Activated naive CD8-positive, alpha-beta T cell treated with anti-CD3 and anti-CD28 coated beads for 36 hours (primary cell): ENCODE results near the gene CHAF1A. TPM values are rescaled to one million over a fixed set of nuclear protein-coding genes. Genes with fewer than 3 reads are reported as not detected.

Experiments used
- DNase-seq: peaks from one replicate; pipeline ENCODE4 v3.0.0; 2021
- H3K27ac Mint-ChIP-seq: one replicate; pipeline ENCODE4 v1.8.0; 2022; ENCODE audit warnings: mild to moderate bottlenecking, moderate library complexity, mixed read lengths
- H3K27me3 Mint-ChIP-seq: one replicate; pipeline ENCODE4 v1.8.0; 2022; ENCODE audit warnings: mild to moderate bottlenecking, mixed read lengths
- H3K36me3 Mint-ChIP-seq: one replicate; pipeline ENCODE4 v1.8.0; 2021; ENCODE audit warnings: mild to moderate bottlenecking, mixed read lengths
- H3K4me1 Mint-ChIP-seq: one replicate; pipeline ENCODE4 v1.8.0; 2021; ENCODE audit warnings: mixed read lengths
- H3K4me3 Mint-ChIP-seq: one replicate; pipeline ENCODE4 v1.8.0; 2022; ENCODE audit warnings: mild to moderate bottlenecking, moderate library complexity, mixed read lengths
- H3K9me3 Mint-ChIP-seq: one replicate; pipeline ENCODE4 v1.8.0; 2022; ENCODE audit warnings: mixed read lengths
- total RNA-seq, 2 experiments: library from RNA; stranded (reverse); gene quantifications; one replicate each; pipeline ENCODE4 v1.2.3, GENCODE V29; 2021

Gene CHAF1A
- total RNA-seq, 2 experiments from 2014 or later = 76.8 to 77.6 TPM

DNA sequence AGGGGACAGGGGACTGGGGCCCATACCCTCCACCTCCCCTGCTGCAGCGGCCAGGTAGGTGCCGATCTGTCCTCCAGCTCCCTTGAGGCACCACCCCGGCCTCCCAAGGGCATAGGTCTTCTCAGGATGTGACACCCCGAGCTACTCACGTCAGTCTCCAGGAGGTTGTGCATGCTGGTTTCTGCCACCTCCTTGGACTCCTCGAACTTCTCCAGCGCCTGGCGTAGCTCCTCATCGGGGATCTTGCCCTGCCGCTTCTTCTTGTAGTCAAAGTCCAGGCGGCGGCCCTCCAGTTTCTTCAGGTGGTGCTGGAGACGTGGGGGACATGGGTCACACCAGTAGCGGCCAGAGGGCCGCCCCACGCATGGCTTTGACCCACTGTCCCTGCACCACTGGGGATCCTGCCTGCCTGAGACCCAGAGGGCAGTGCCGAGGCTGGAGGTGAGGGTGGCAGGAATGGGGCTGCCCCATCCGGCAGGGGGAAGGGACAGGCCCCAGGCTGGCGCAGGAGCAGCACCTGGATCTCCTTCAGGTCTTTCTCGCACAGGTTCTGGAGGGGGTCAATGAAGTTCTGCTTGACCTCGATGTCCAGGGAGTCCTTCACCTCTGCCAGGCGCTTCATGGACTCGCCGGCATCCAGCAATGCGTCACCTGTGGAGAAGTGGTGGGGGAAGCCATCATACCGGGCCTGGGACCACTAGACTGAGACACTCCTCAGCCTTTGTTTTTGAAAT, 38.7 kb upstream of the CHAF1A start:
- H3K27me3 Mint-ChIP-seq = no peaks in the 10 kb centered on the region
- H3K9me3 Mint-ChIP-seq = no peaks in the 10 kb centered on the region
- no peak overlapping the region for H3K4me3 Mint-ChIP-seq
- H3K27ac Mint-ChIP-seq = no peak overlapping the region
- no peak for DNase-seq
- no peaks in the 10 kb centered on the region for H3K36me3 Mint-ChIP-seq
- H3K4me1 Mint-ChIP-seq = peaks cover 10% of the 10 kb centered on the region

DNA sequence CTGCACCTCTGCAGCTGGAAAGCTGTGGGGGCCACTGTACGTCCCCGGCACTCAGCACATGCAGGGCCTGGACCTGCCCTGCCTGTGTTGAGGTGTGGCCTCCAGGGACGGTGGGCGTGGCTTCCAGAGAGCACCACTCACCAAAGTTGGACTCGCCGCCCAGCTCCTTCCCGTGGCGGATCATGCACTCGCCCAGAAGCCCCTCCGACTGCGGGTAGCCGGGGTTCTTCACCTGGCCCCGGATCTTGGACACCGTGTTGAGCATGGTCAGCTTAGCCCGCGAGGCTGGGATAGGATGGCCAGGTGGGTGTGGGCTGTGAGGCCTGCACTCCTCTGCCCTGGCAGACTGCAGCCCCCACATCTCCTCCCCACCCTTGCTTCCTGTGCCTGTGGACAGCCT, 37.1 kb upstream of the CHAF1A start:
- Mint-ChIP-seq H3K4me3 (no peak overlapping the region), H3K4me1 (peaks cover 23% of the 10 kb centered on the region), H3K9me3 (no peaks in the 10 kb centered on the region), H3K27ac (no peak overlapping the region), H3K36me3 (no peaks in the 10 kb centered on the region), H3K27me3 (no peaks in the 10 kb centered on the region)
- DNase-seq = no peak

DNA sequence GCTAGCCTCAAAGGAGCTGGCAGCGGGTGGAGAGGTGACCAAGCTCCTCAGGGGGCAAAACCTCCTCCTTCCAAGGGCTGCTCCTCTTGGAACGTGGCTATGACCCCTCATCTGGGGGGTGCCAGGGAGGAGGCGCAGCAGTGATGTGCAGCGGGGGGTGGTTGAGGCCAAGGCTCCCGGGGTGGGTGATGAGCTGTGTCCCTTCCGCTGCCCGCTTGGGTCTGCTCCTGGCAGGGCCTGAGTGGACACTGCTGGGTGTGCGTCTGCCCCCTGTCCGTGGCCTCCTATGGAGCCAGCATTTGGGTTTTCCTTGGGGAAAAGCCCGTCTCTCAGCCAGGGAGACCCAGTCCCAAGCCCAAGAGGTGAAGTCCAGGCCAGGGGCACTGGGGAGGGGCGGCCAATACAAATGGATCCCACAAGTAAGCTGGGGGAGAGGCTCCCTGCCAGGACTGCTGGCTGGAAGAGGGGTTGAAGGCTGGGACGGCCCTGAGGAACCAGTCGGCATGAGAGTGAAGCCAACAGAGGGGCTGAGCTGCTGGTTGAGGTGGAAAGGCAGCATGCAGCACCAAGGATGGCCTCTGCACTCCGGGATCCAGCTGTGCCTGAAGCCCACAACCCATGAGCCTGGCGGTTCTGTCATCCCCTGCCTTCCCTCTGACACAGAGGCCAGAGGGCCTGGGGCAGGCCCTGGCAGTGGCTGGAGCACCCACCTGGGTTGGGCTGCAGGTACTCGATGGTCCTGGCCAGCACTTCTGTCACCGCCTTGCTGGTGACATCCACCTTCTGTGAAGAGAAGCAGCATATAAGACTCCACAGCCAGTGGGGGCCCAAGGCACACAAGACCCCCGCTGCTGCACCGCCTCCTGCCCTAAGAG, 36.4 kb upstream of the CHAF1A start:
- Mint-ChIP-seq H3K4me1 (peaks cover 28% of the 10 kb centered on the region), H3K27ac (no peak overlapping the region), H3K4me3 (no peak overlapping the region), H3K36me3 (no peaks in the 10 kb centered on the region), H3K9me3 (no peaks in the 10 kb centered on the region), H3K27me3 (no peaks in the 10 kb centered on the region)
- no peak for DNase-seq

DNA sequence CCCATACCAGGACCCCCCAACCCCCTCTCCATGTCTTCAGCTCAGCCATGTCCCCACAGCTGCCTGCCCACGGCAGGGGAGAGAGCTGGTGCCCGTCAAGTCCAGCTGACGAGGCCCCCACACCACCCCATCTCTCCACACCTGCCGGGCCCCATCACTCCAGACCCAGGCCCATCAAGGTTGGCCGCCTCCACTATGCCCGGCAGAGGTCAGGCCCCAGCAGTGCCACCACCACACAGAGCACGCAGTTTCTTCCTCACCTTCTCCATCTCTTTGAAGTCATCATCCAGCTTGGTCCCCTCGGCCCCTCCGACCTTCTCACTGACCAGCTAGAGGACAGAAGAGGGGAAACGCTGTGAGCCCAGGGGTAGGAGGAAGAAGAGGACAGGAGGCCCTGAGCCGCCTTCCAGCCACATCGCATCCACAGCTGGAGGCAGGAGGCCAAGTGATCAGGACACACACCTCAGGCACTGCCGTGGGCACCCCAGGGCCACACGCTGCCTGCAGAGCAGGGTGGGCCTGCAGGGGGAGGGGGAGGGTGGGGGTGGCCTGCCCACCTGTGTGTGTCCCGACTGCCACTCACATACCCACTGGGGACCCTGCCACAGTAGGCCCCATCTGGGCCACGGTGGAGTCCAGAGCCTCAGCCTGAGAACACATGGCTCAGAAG, 35.6 kb upstream of the CHAF1A start:
- Mint-ChIP-seq H3K27me3 (no peaks in the 10 kb centered on the region), H3K9me3 (no peaks in the 10 kb centered on the region), H3K36me3 (no peaks in the 10 kb centered on the region), H3K27ac (peak overlapping the region; percentile 42), H3K4me3 (no peak overlapping the region), H3K4me1 (peaks cover 29% of the 10 kb centered on the region)
- DNase-seq = no peak

DNA sequence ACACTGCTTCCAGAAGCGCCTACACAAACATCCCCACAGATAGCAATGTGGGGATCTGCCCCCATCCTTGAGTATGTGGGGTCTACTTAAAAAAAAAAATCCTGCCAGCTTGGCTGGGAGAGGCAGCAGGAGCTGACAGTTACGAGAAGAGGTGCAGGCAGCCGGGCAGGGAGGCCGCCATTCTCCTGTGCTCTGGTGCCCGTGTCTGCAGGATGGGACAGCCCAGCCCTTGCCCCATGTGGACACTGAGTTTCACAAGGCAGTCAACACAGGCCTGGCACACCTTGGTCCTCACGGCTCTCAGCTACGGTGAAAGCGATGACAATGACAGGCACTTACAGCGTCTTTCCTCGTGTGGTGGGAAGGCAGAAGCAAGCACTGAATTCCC, 35.1 kb upstream of the CHAF1A start:
- H3K27ac Mint-ChIP-seq = no peak overlapping the region
- no peaks in the 10 kb centered on the region for H3K27me3 Mint-ChIP-seq
- no peak overlapping the region for H3K4me3 Mint-ChIP-seq
- peaks cover 29% of the 10 kb centered on the region for H3K4me1 Mint-ChIP-seq
- no peaks in the 10 kb centered on the region for H3K36me3 Mint-ChIP-seq
- no peaks in the 10 kb centered on the region for H3K9me3 Mint-ChIP-seq
- DNase-seq = no peak

DNA sequence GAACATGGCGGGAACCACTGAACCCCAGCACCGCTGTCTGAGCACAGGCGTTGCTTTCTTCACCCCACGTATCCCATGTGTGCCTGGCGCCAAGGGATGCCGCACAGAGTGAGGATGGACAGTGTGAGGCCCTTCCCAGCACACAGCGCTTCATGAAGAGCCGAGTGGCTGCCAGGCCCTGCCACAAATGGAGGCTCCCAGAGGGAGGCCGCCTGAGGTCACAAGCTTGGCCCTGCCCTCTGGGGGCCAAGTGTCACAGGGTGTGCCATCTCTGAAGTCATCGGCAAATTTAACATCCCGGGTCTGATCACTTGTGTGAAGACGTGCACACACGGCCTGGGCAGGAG, 34.7 kb upstream of the CHAF1A start:
- Mint-ChIP-seq H3K27me3 (no peaks in the 10 kb centered on the region), H3K4me1 (peaks cover 32% of the 10 kb centered on the region), H3K36me3 (no peaks in the 10 kb centered on the region), H3K4me3 (no peak overlapping the region), H3K27ac (peak overlapping the region; percentile 68), H3K9me3 (no peaks in the 10 kb centered on the region)
- no peak for DNase-seq

DNA sequence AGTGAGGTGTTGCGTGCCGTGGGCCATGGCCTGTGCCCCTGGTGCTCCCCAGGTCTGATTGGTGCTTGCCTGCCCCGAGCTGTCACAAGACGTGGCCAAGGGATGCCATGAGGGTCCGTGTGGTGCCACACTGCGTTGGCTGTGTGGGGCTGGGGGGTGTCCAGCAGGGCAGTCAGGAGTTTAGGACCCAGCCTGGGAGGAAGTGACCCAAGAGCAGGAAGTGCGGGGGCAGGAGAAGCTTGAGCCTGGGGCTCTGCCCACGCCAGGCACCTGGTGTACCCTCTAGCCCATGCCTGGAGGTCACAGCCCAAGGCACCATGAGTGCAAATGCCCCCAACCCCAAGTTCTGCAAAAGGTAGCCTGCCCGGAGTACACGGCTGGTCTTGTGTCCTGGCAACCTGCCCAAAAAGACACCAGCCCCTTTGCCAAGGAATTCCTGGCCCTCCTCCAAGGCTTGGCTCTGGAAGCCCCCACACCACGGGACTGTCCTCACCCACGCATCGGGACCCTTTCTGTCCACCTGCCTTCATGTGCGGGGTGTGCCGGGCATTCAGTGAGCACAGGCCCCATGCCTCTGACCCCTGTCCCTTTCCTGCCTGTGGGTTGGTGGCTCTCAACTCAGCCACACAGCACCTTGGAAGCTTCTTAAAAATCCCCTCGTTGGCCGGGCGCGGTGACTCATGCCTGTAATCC, 34.2 kb upstream of the CHAF1A start:
- Mint-ChIP-seq H3K4me3 (peak overlapping the region; percentile 53), H3K27ac (peak overlapping the region; percentile 95), H3K9me3 (no peaks in the 10 kb centered on the region), H3K4me1 (peaks cover 32% of the 10 kb centered on the region), H3K27me3 (no peaks in the 10 kb centered on the region), H3K36me3 (no peaks in the 10 kb centered on the region)
- DNase-seq = no peak

DNA sequence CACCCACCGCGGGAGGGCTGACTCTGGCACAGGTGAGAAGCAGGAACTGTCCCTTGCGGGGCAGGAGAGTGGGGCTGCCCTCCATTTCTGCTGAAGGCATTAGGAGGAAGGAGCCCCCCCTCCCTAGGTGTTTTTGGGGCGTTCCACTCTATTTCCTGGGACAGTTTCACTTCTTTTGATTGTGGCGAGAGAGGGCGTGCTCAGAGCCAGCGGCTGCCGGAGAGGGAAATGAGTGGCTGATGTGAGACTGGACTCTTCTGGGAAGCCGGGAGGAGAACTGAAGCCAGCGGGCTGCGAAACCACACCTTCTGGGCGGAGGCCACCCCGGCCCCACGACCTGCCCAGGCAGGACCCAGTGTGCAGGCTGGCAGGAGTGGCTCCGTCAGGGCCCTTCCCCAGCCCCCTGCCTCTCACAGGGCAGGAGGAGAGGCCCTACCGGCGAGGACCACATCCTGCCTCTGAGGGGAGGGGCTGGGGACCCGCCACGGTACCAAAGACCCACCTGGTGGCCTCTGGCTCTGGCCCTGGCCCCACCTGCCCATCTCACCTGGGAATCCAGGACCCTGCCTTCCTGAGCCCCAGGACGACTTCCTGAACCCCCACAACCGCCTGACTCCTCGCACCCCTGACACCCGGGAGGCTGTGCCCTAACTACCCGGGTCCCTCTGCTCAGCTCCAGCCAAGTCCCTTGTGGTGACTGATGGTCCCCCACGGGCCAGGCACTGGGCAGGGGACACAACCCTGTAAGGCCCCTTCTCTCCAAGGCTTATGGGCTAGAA, 33.1 kb upstream of the CHAF1A start:
- Mint-ChIP-seq H3K4me3 (peak overlapping the region; percentile 75), H3K36me3 (peaks cover 2% of the 10 kb centered on the region), H3K27me3 (no peaks in the 10 kb centered on the region), H3K4me1 (peaks cover 35% of the 10 kb centered on the region), H3K9me3 (no peaks in the 10 kb centered on the region), H3K27ac (peak overlapping the region; percentile 95)
- DNase-seq = peak; percentile 82

DNA sequence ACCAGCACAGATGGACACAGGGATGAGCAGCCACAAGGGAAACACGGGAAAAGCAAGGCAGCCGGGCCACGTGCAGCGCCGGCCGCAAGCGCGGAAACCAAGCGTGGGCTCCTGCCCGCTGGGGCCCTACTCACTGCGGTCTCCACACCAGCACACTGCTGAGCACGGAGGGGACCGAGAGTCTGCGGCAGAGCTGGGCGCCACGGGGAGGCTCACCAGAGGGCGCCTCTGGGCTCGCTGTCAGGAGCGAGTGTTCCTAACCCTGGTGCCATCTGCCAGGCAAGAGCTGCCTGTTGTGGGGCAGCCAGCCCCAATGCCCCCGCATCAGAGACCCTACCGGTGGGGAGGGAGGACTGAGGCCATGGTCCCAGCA, 32.6 kb upstream of the CHAF1A start:
- peak; percentile 85 for DNase-seq
- Mint-ChIP-seq H3K27ac (peak overlapping the region; percentile 95), H3K4me1 (peaks cover 35% of the 10 kb centered on the region), H3K4me3 (peak overlapping the region; percentile 75), H3K36me3 (peaks cover 2% of the 10 kb centered on the region), H3K27me3 (no peaks in the 10 kb centered on the region), H3K9me3 (no peaks in the 10 kb centered on the region)

DNA sequence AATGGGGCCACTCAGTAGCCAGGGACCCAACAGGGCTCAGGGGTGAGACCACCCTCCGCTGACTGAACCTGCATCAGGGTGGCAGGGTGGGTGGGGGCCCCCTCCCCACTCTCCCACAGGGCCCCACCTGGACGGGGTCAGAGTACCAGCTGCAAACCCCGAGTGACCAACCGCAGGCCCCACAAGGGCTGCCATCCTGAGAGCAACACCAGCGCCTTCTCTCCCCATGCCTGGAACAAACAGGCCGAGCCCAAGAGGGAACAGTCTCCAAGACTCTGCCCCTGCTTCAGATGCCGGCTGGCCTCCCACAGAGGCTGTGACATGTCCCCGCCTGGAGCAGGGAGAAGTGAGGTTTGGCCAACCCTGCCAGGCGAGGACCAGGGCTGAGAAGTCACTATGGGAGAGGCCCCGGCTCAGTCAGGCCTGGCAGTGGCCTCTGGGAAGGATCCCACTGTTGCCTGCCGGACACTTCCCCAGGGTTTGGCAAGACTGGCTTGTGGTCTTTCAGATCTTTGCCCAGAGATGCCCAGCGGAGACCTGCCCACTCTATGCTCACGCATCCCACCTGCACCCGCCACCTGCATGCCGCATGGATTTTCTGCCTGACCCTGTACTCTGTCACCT, 31.9 kb upstream of the CHAF1A start:
- Mint-ChIP-seq H3K27me3 (no peaks in the 10 kb centered on the region), H3K4me3 (peak overlapping the region; percentile 50), H3K4me1 (peaks cover 36% of the 10 kb centered on the region), H3K27ac (peak overlapping the region; percentile 95), H3K36me3 (peaks cover 2% of the 10 kb centered on the region), H3K9me3 (no peaks in the 10 kb centered on the region)
- no peak for DNase-seq

DNA sequence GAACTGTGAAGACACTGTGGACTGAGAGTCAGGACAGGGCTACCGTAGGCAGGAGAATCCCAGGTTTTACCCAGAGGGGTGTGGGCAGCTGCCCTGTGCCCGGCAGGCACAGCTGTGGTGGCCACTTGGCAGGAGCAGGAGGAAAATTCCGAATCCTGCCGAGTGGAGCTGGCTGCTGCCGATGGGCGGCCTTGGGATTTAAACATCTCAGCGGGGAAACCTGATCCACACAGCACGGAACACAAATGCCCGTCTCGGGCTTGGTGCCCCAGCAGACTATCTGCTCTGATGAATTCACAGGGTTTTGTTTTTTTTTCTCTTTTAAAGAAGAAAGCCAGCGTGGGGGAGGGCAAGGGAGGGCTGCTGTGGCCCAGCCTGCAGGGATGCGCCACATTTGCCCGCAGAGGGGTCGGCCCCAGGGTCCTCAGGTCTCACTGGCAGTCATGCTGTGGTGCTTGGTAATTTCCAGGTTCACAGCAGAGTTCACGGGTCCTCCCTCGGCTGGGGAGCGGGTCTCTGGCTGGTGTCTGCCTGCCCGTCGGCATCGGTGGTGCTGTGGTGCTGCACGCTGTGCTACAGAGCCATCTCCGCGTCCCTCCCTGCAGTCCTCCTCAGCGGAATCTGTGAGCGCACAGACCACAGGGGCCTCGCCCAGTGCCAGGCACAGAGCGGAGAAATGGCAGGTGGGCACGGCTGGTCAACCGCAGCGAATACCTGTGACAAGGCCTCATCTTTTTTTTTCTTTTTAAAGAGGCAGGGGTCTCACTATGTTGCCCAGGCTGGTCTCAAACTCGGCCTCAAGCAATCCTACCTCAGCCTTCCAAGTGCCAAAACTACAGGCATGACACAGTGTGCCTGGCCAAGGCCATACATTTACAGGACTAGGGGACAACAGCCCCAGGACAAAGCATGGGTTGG, 30.9 kb upstream of the CHAF1A start:
- Mint-ChIP-seq H3K4me3 (no peak overlapping the region), H3K36me3 (peaks cover 2% of the 10 kb centered on the region), H3K27ac (peak overlapping the region; percentile 95), H3K4me1 (peaks cover 46% of the 10 kb centered on the region), H3K9me3 (no peaks in the 10 kb centered on the region), H3K27me3 (no peaks in the 10 kb centered on the region)
- DNase-seq = no peak

DNA sequence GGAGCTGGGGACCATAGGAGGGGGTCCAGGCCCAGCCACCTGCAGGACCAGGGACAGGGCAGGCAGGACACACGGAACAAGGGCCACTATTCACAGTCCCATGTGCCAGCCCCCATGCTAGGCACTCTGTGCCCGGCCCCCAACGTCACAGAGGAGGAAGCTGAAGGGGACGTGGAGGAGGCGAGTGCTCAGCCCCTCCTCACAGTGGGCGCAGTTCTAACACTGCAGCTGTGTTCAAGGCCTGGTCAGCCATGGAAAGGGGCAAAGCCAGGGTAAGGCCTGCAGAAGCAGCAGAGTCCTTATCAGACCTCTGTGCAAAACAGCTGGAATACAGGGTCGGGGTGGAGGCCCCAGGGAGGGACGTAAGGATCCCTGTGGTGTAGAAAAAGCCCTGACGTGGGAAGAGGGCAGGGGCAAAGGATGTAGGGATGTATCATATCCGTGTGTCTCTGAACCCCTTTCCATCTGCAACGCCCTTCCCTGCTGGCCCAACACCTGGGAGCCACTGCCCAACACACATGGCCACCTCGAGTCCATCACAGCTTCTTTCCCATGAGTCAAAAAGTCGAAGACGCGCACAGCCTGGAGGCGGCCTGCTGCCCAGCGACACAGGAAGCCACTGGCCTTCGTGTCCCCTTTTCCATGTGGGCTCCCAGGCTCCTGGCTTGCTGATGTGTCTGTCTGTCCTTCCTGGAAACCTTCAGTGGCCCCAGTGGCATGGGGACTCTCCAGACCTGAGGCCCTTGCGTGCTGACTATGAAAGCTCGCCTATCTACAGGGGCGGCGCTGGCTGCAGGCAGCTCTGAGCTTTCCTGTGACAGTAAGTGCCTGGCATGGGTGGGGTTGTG, 30.1 kb upstream of the CHAF1A start:
- Mint-ChIP-seq H3K9me3 (no peaks in the 10 kb centered on the region), H3K36me3 (peaks cover 2% of the 10 kb centered on the region), H3K27ac (peak overlapping the region; percentile 15), H3K27me3 (no peaks in the 10 kb centered on the region), H3K4me3 (no peak overlapping the region), H3K4me1 (peaks cover 50% of the 10 kb centered on the region)
- DNase-seq = no peak

DNA sequence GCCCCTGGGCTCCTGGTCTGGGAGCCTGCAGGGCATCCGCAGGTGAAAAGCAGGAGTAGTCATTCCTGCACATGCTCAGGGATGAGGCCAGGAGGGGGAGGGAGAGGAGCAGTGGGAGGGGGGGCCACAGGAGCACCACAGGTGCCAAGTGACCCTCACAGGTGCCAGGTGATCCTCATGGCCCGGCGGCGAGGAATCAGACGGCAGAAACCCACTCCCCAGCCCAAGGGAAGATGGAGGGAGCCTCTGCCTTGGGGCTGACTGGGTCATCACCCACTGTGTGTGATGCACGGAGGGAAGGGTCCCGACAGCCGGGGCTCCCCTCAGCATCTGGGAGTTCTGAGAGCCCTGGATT, 29.4 kb upstream of the CHAF1A start:
- DNase-seq = no peak
- peaks cover 50% of the 10 kb centered on the region for H3K4me1 Mint-ChIP-seq
- H3K4me3 Mint-ChIP-seq = no peak overlapping the region
- H3K36me3 Mint-ChIP-seq = peaks cover 2% of the 10 kb centered on the region
- H3K9me3 Mint-ChIP-seq = no peaks in the 10 kb centered on the region
- H3K27me3 Mint-ChIP-seq = no peaks in the 10 kb centered on the region
- H3K27ac Mint-ChIP-seq = no peak overlapping the region
